H1 (cell line): Measurements from ENCODE around the gene LSM10. TPM values are rescaled to one million over a fixed set of nuclear protein-coding genes. Genes with fewer than 3 reads are reported as not detected.

ENCODE experiments used
- CTCF ChIA-PET: fragments of 300-600 bp; sonication (Branson Sonifier 250); formaldehyde crosslinking; loops from one replicate; lab custom pipeline; 2021; ENCODE audit not compliant: partially characterized antibody; lab: Charles Lee
- POLR2A ChIA-PET: fragments of 300-600 bp; sonication (Branson Sonifier 250); formaldehyde crosslinking; loops from one replicate; lab custom pipeline; 2021; ENCODE audit warnings: inconsistent platforms; ENCODE audit not compliant: partially characterized antibody; lab: Charles Lee
- DNase-seq, 2 experiments: peaks; one replicate each; pipeline versions ENCODE4 v3.0.0 to v3.0.0-alpha.2; 2010 to 2022; ENCODE audit warnings: low spot score in 2 of 2, low read depth in 1 of 2, mixed read lengths in 1 of 2
- FAIRE-seq: peaks from 2 replicates; lab custom pipeline; 2011; peaks lifted over from hg19 to GRCh38; lab: Jason Lieb, UNC
- H2AFZ ChIP-seq: 2 replicates; pipeline ENCODE4 v1.8.1; 2012; ENCODE audit warnings: low read length, inconsistent platforms
- H2AK5ac ChIP-seq: 2 replicates; pipeline ENCODE4 v1.6.1; 2013; ENCODE audit warnings: low read depth, low read length
- H2BK120ac ChIP-seq: replicated peaks from 2 replicates; pipeline ENCODE3; 2013; ENCODE audit warnings: low read depth, low read length, inconsistent platforms
- H2BK12ac ChIP-seq: 2 replicates; pipeline ENCODE4 v1.6.1; 2013; ENCODE audit warnings: low read depth, low read length
- H2BK15ac ChIP-seq: 2 replicates; pipeline ENCODE4 v1.6.1; 2013; ENCODE audit warnings: low read length
- H2BK20ac ChIP-seq: 2 replicates; pipeline ENCODE4 v1.6.1; 2013; ENCODE audit warnings: low read length
- H2BK5ac ChIP-seq: 2 replicates; pipeline ENCODE4 v1.6.1; 2013; ENCODE audit warnings: low read depth, low read length
- H3K14ac ChIP-seq: 2 replicates; pipeline ENCODE4 v1.6.1; 2013; ENCODE audit warnings: inconsistent platforms; ENCODE audit not compliant: insufficient read length
- H3K18ac ChIP-seq: 2 replicates; pipeline ENCODE4 v1.6.1; 2013; ENCODE audit warnings: low read length; ENCODE audit errors: extremely low read depth
- H3K23ac ChIP-seq: 2 replicates; pipeline ENCODE4 v1.6.1; 2013; ENCODE audit warnings: inconsistent platforms; ENCODE audit not compliant: insufficient read length
- H3K23me2 ChIP-seq: 2 replicates; pipeline ENCODE4 v1.6.1; 2013; ENCODE audit warnings: low read depth, low read length
- H3K27ac ChIP-seq: 2 replicates; pipeline ENCODE4 v1.6.1; 2011; ENCODE audit warnings: low read depth, low read length, inconsistent platforms
- H3K27me3 ChIP-seq, 4 experiments: replicated peaks in 1 of 4; 1 replicate in 1 of 4; 2 replicates in 3 of 4; pipeline versions ENCODE4 v1.6.1 to v1.8.1; 2011 to 2013; ENCODE audit warnings: low read length in 3 of 4, mild to moderate bottlenecking in 3 of 4, inconsistent platforms in 2 of 4, mixed read lengths in 2 of 4, moderate library complexity in 1 of 4; ENCODE audit not compliant: control insufficient read depth in 3 of 4, insufficient read depth in 3 of 4; ENCODE audit errors: extremely low read depth in 1 of 4
- H3K36me3 ChIP-seq, 4 experiments: 2 replicates each; pipeline versions ENCODE4 v1.6.1 to v1.8.1; 2011 to 2013; ENCODE audit warnings: mild to moderate bottlenecking in 4 of 4, low read length in 3 of 4, moderate library complexity in 2 of 4, control low read depth in 1 of 4, inconsistent platforms in 1 of 4; ENCODE audit not compliant: insufficient read depth in 4 of 4, control insufficient read depth in 2 of 4
- H3K4ac ChIP-seq: replicated peaks from 2 replicates; pipeline ENCODE3; 2013; ENCODE audit warnings: low read length, low read depth, mixed read lengths, inconsistent platforms; ENCODE audit not compliant: insufficient read length
- H3K4me1 ChIP-seq, 4 experiments: replicated peaks in 1 of 4; 1 replicate in 1 of 4; 2 replicates in 3 of 4; pipeline versions ENCODE4 v1.6.1 to v1.8.1; 2011 to 2013; ENCODE audit warnings: low read length in 3 of 4, inconsistent platforms in 2 of 4, mixed read lengths in 1 of 4; ENCODE audit not compliant: insufficient read depth in 4 of 4, control insufficient read depth in 3 of 4
- H3K4me2 ChIP-seq, 2 experiments: 2 replicates each; pipeline versions ENCODE4 v1.6.1 to v1.8.1; 2011 to 2013; ENCODE audit warnings: low read depth in 2 of 2, low read length in 2 of 2, control low read depth in 1 of 2, inconsistent platforms in 1 of 2, mild to moderate bottlenecking in 1 of 2; ENCODE audit not compliant: insufficient read depth in 1 of 2
- H3K4me3 ChIP-seq, 4 experiments: fragments of 200-600, 300-600 bp in 1 of 4; sonication (generic), shearing (Covaris generic), sonication (Bioruptor Twin) in 1 of 4; 2 replicates each; pipeline versions ENCODE4 v1.5.1 to v1.8.1; 2011 to 2016; ENCODE audit warnings: low read length in 4 of 4, low read depth in 3 of 4, control low read depth in 2 of 4, inconsistent platforms in 2 of 4, mild to moderate bottlenecking in 2 of 4, mixed read lengths in 1 of 4, moderate library complexity in 1 of 4; ENCODE audit not compliant: insufficient read depth in 2 of 4; ENCODE audit errors: extremely low read depth in 1 of 4
- H3K56ac ChIP-seq: replicated peaks from 2 replicates; pipeline ENCODE3; 2013; ENCODE audit warnings: low read depth, mild to moderate bottlenecking, mixed read lengths, low read length, inconsistent platforms; ENCODE audit not compliant: insufficient read length
- H3K79me1 ChIP-seq: 2 replicates; pipeline ENCODE4 v1.6.1; 2013; ENCODE audit warnings: low read depth, low read length, control low read depth
- H3K79me2 ChIP-seq, 2 experiments: 2 replicates each; pipeline versions ENCODE4 v1.6.1 to v1.8.1; 2012 to 2013; ENCODE audit warnings: low read length in 2 of 2, mild to moderate bottlenecking in 2 of 2, inconsistent platforms in 1 of 2; ENCODE audit not compliant: insufficient read depth in 2 of 2, control insufficient read depth in 1 of 2
- H3K9ac ChIP-seq, 4 experiments: replicated peaks in 1 of 4; 1 replicate in 1 of 4; 2 replicates in 3 of 4; pipeline versions ENCODE4 v1.6.1 to v1.8.1; 2011 to 2013; ENCODE audit warnings: low read depth in 3 of 4, low read length in 3 of 4, control low read depth in 2 of 4, mild to moderate bottlenecking in 2 of 4, moderate library complexity in 2 of 4, inconsistent platforms in 1 of 4; ENCODE audit errors: extremely low read depth in 1 of 4
- H3K9me3 ChIP-seq, 2 experiments: 2 replicates each; pipeline versions ENCODE4 v1.6.1 to v1.8.1; 2012 to 2013; ENCODE audit warnings: mild to moderate bottlenecking in 2 of 2, moderate library complexity in 2 of 2, control low read depth in 1 of 2, inconsistent platforms in 1 of 2, low read depth in 1 of 2, low read length in 1 of 2, mixed read lengths in 1 of 2; ENCODE audit not compliant: insufficient read depth in 2 of 2
- H4K20me1 ChIP-seq, 2 experiments: replicated peaks in 1 of 2; 2 replicates each; pipeline versions ENCODE3 to v1.8.1; 2011 to 2013; ENCODE audit warnings: inconsistent platforms in 2 of 2, low read length in 2 of 2, mild to moderate bottlenecking in 1 of 2; ENCODE audit not compliant: insufficient read depth in 2 of 2, control insufficient read depth in 1 of 2
- H4K5ac ChIP-seq: 2 replicates; pipeline ENCODE4 v1.6.1; 2013; ENCODE audit warnings: low read length, low read depth, mixed read lengths, inconsistent platforms; ENCODE audit not compliant: insufficient read length
- H4K8ac ChIP-seq: 2 replicates; pipeline ENCODE4 v1.8.0; 2013; ENCODE audit warnings: mild to moderate bottlenecking, moderate library complexity, low read length, inconsistent platforms; ENCODE audit not compliant: insufficient read depth; ENCODE audit errors: extremely low read depth
- H4K91ac ChIP-seq: replicated peaks from 2 replicates; pipeline ENCODE3; 2013; ENCODE audit warnings: low read length, mixed read lengths, inconsistent platforms; ENCODE audit not compliant: insufficient read length
- ATF2 ChIP-seq: IDR thresholded peaks from 2 replicates; pipeline ENCODE4 v1.6.1; 2012; ENCODE audit warnings: low read length, inconsistent platforms
- CHD1 ChIP-seq: IDR thresholded peaks from 2 replicates; pipeline ENCODE4 v1.6.1; 2012; ENCODE audit warnings: low read depth, low read length, improper control_type of control experiment
- EZH2 ChIP-seq: fragments of 200-600 bp; sonication (generic); IDR thresholded peaks from 2 replicates; pipeline ENCODE4 v1.7.1; 2012; ENCODE audit warnings: low read depth, mild to moderate bottlenecking, moderate library complexity, low read length, inconsistent platforms; ENCODE audit not compliant: severe bottlenecking
- HDAC2 ChIP-seq, 2 experiments: fragments of 300-600 bp in 1 of 2; sonication (generic) in 1 of 2; IDR thresholded peaks; 2 replicates each; pipeline ENCODE4 v1.6.1; 2011 to 2012; ENCODE audit warnings: low read depth in 2 of 2, low read length in 2 of 2, mild to moderate bottlenecking in 2 of 2, moderate library complexity in 2 of 2, borderline replicate concordance in 1 of 2, inconsistent platforms in 1 of 2
- HDAC6 ChIP-seq: IDR thresholded peaks from one replicate; pipeline ENCODE4 v1.7.1; 2012; ENCODE audit warnings: low read depth, mild to moderate bottlenecking, inconsistent platforms, low read length, moderate library complexity
- JUND ChIP-seq: IDR thresholded peaks from 2 replicates; pipeline ENCODE4 v1.6.1; 2011; ENCODE audit warnings: mild to moderate bottlenecking, improper control_type of control experiment, low read length
- KDM5A ChIP-seq: fragments of 200-600 bp; IDR thresholded peaks from 2 replicates; pipeline ENCODE4 v1.7.1; 2012; ENCODE audit warnings: mild to moderate bottlenecking, low read length, inconsistent platforms, mixed read lengths
- POU5F1 ChIP-seq: IDR thresholded peaks from 2 replicates; pipeline ENCODE4 v1.6.1; 2011; ENCODE audit warnings: low read depth, mild to moderate bottlenecking, low read length, moderate library complexity
- SP4 ChIP-seq: IDR thresholded peaks from 2 replicates; pipeline ENCODE4 v1.6.1; 2012; ENCODE audit warnings: low read length, inconsistent platforms
- USF2 ChIP-seq: IDR thresholded peaks from 2 replicates; pipeline ENCODE4 v1.6.1; 2011; ENCODE audit warnings: low read length, improper control_type of control experiment
- WGBS, 2 experiments: shearing (Covaris generic) in 1 of 2; methylation state at CpG; one replicate each; pipeline versions ENCODE4 v1.1.6 to v1.1.7; 2013 to 2015; ENCODE audit warnings: low lambda C conversion rate in 2 of 2, mixed read lengths in 2 of 2, inconsistent platforms in 1 of 2, low coverage in 1 of 2, missing lambda C conversion rate in 1 of 2; ENCODE audit not compliant: insufficient replicate concordance in 2 of 2, insufficient coverage in 1 of 2, insufficient read length in 1 of 2; ENCODE audit errors: extremely low coverage in 1 of 2, missing lambda C conversion rate in 1 of 2; 5-methylcytosine and 5-hydroxymethylcytosine counted together
- polyA plus RNA-seq, 7 experiments: library from polyadenylated mRNA; depleted of rRNA in 3 of 7; stranded (reverse) in 5 of 7; unstranded in 2 of 7; fragments of >200 nt in 5 of 7; fragments of 200-250 nt in 2 of 7; gene quantifications; 1 replicate in 5 of 7; 2 replicates in 1 of 7; 4 replicates in 1 of 7; pipeline versions ENCODE4 v1.2.1 to v1.2.3, GENCODE V29; 2011 to 2013; ENCODE audit warnings: missing spikeins in 2 of 7, mixed read lengths in 2 of 7
- total RNA-seq: library from RNA; stranded (reverse); fragmentation: NEBNext Ultra II Directional; extraction: Animal tissue kit (Norgen Biotek cat#: 25700); gene quantifications from 2 replicates; pipeline ENCODE4 v1.2.1, GENCODE V29; 2021

LSM10 gene
- total and polyA plus RNA-seq, 2 of the 8 experiments (the other 6 are each of a cell fraction or from before 2014, with no cell fraction given), result 59.5 to 140 TPM

- peaks cover 0 to 6% (median 0%) of the 10 kb centered on the region in 4 experiments; a peak in 1 of 7 replicates for H3K4me1 ChIP-seq
- no peak overlapping the region for H4K8ac ChIP-seq
- no peak overlapping the region for H3K18ac ChIP-seq
- no peak overlapping the region for H2BK12ac ChIP-seq
- CTCF ChIA-PET, result interaction anchor here (0.6 to 13.3 kb wide), 7 partner anchors 9 to 217 kb away, joined by 3 to 150 read pairs (median 3); no protein-coding TSS in a partner anchor
- H2BK15ac ChIP-seq, result no peak overlapping the region
- H3K4me2 ChIP-seq, result no peak overlapping the region
- no peak overlapping the region for H2BK20ac ChIP-seq
- H4K5ac ChIP-seq, result no peak overlapping the region
- H2BK5ac ChIP-seq, result no peak overlapping the region
- H3K79me1 ChIP-seq, result no peaks in the 10 kb centered on the region; the same call in 1 of the 2 replicates
- H2BK120ac ChIP-seq, result no peak overlapping the region
- H4K20me1 ChIP-seq, result peaks cover 0 to 3% of the 10 kb centered on the region in 2 experiments
- no peak for DNase-seq
- H3K9ac ChIP-seq, result no peak overlapping the region
- no peak overlapping the region for H3K4ac ChIP-seq
- H3K14ac ChIP-seq, result no peak overlapping the region
- no peak overlapping the region for H2AFZ ChIP-seq
- no peak overlapping the region for H3K56ac ChIP-seq
- FAIRE-seq, result no peak
- H3K23ac ChIP-seq, result no peak overlapping the region
- no peak overlapping the region for H2AK5ac ChIP-seq
- no peaks in the 10 kb centered on the region for H3K27me3 ChIP-seq
- H3K4me3 ChIP-seq, result no peak overlapping the region
- H3K23me2 ChIP-seq, result no peaks in the 10 kb centered on the region
- no peaks in the 10 kb centered on the region for H3K79me2 ChIP-seq
- POLR2A ChIA-PET, result interaction anchor here (0.8 to 4.4 kb wide), 5 partner anchors 8 to 36 kb away, joined by 3 to 19 read pairs (median 4); no protein-coding TSS in a partner anchor
- no peaks in the 10 kb centered on the region for H3K9me3 ChIP-seq
- H3K27ac ChIP-seq, result no peak overlapping the region
- no peak overlapping the region for H4K91ac ChIP-seq
- H3K36me3 ChIP-seq, result peaks cover 4 to 30% (median 17%) of the 10 kb centered on the region in 4 experiments; a peak in 6 of 8 replicates
- 94% methylated on average over 13 of the region's 13 CpGs; no CpG with 5 or more reads in 1 of the 2 experiments for WGBS, 2 experiments
- no peak for TF ChIP-seq EZH2
- no peak for TF ChIP-seq HDAC6
- TF ChIP-seq POU5F1, result no peak
- no peak for TF ChIP-seq KDM5A
- no peak for TF ChIP-seq USF2
- TF ChIP-seq CHD1, result no peak
- TF ChIP-seq ATF2, result no peak
- TF ChIP-seq JUND, result no peak
- TF ChIP-seq HDAC2 (IDR thresholded peaks at IDR 0.05; ENCODE audit: borderline replicate concordance in 1 of 2, low read depth in 2 of 2, low read length in 2 of 2), result no peak
- no peak for TF ChIP-seq SP4
Observed at GRCh38 chr1:36350659-36351226, 47.0 kb downstream of the LSM10 start.
